ENCODE data around the gene FAM20A. TPM values are rescaled to one million over a fixed set of nuclear protein-coding genes. Genes with fewer than 3 reads are reported as not detected.

Gene FAM20A
- total and polyA plus RNA-seq, 2 of the 8 experiments (the other 6 are each of a cell fraction or from before 2014, with no cell fraction given) = 3.6 to 11.9 TPM

DNA sequence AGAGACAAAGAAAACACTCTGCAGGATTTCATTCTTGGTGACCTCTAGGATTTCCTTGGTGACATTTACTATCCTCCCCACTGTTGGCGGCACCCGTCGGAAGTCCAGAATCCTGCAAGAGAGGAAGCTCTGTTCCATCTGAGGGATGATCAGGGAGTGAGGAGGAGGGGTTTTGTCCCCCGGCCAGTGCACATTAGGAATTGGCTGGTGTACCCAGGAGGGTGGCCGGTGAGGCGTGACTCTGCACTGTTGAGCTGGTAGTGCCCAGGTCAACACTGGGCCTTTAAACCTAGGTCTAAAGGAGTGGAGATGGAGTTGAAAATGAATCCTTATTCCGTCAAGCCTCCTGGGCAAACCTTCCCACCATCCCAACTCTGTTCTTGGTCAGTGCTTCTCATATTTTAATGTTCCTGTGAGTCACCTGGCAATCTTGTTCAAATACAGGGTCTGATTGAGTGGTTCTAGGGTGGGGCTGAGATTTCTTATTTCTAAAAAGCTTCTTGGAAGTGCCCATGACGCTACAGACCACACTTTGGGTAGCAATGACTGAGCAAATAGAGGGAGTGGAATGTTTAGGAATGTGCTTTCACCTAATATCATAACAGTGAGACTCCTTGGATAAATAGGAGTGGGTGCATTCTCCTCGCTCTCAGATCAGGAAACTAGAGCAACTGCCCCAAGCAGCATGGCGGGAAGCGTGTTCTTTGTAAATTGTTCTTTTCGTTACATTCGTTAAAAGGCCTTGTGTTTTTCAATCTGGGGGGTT lies 58.3 kb downstream of the FAM20A start:
- no peak overlapping the region for H2BK20ac ChIP-seq (ENCODE audit: low read length)
- CTCF ChIA-PET (ENCODE audit: partially characterized antibody) = interaction anchor here (0.9 to 1.8 kb wide), 4 partner anchors 9 to 59 kb away, joined by 3 to 5 read pairs (median 4); no protein-coding TSS in a partner anchor
- H3K23me2 ChIP-seq (ENCODE audit: low read depth, low read length) = no peaks in the 10 kb centered on the region
- no peak overlapping the region for H3K4ac ChIP-seq (replicated peaks; ENCODE audit: insufficient read length, low read depth, low read length)
- no peak overlapping the region for H3K4me3 ChIP-seq (ENCODE audit: extremely low read depth in 1 of 4, insufficient read depth in 2 of 4, low read depth in 3 of 4, low read length in 4 of 4)
- H2BK120ac ChIP-seq (replicated peaks; ENCODE audit: low read depth, low read length) = no peak overlapping the region
- H2AK5ac ChIP-seq (ENCODE audit: low read depth, low read length) = no peak overlapping the region
- H4K20me1 ChIP-seq (replicated peaks in 1 of 2; ENCODE audit: control insufficient read depth in 1 of 2, insufficient read depth in 2 of 2, low read length in 2 of 2) = peaks cover 0 to 2% of the 10 kb centered on the region in 2 experiments
- no peak overlapping the region for H2BK15ac ChIP-seq (ENCODE audit: low read length)
- no peaks in the 10 kb centered on the region for H3K27me3 ChIP-seq (replicated peaks in 1 of 4; ENCODE audit: control insufficient read depth in 3 of 4, extremely low read depth in 1 of 4, insufficient read depth in 3 of 4, low read length in 3 of 4)
- H3K79me2 ChIP-seq (ENCODE audit: control insufficient read depth in 1 of 2, insufficient read depth in 2 of 2, low read length in 2 of 2) = no peaks in the 10 kb centered on the region
- no peaks in the 10 kb centered on the region for H3K4me1 ChIP-seq (replicated peaks in 1 of 4; ENCODE audit: control insufficient read depth in 3 of 4, insufficient read depth in 4 of 4, low read length in 3 of 4)
- no peak overlapping the region for H2AFZ ChIP-seq (ENCODE audit: low read length)
- no peak overlapping the region for H3K4me2 ChIP-seq (ENCODE audit: insufficient read depth in 1 of 2, low read depth in 2 of 2, low read length in 2 of 2)
- no peak for DNase-seq (ENCODE audit: low read depth in 1 of 2, low spot score in 2 of 2)
- no peak overlapping the region for H2BK5ac ChIP-seq (ENCODE audit: low read depth, low read length)
- H3K9me3 ChIP-seq (ENCODE audit: insufficient read depth in 2 of 2, low read depth in 1 of 2, low read length in 1 of 2) = no peaks in the 10 kb centered on the region
- H3K23ac ChIP-seq (ENCODE audit: insufficient read length) = no peak overlapping the region
- no peak for FAIRE-seq
- POLR2A ChIA-PET (ENCODE audit: partially characterized antibody) = interaction anchor here (1.0 kb wide), 1 partner anchor 49 kb away, joined by 4 read pairs; no protein-coding TSS in a partner anchor
- no peak overlapping the region for H3K27ac ChIP-seq (ENCODE audit: low read depth, low read length)
- no peak overlapping the region for H4K8ac ChIP-seq (ENCODE audit: extremely low read depth, insufficient read depth, low read length)
- no peak overlapping the region for H4K5ac ChIP-seq (ENCODE audit: insufficient read length, low read depth, low read length)
- H3K56ac ChIP-seq (replicated peaks; ENCODE audit: insufficient read length, low read depth, low read length) = no peak overlapping the region
- 94% methylated on average over 13 of the region's 13 CpGs; no CpG with 5 or more reads in 1 of the 2 experiments for WGBS, 2 experiments (ENCODE audit: extremely low coverage in 1 of 2, insufficient coverage in 1 of 2, insufficient read length in 1 of 2, insufficient replicate concordance in 2 of 2, low coverage in 1 of 2, low lambda C conversion rate in 2 of 2, missing lambda C conversion rate in 1 of 2)
- no peak overlapping the region for H3K18ac ChIP-seq (ENCODE audit: extremely low read depth, low read length)
- H2BK12ac ChIP-seq (ENCODE audit: low read depth, low read length) = no peak overlapping the region
- no peak overlapping the region for H3K14ac ChIP-seq (ENCODE audit: insufficient read length)
- H4K91ac ChIP-seq (replicated peaks; ENCODE audit: insufficient read length, low read length) = no peak overlapping the region
- no peaks in the 10 kb centered on the region for H3K79me1 ChIP-seq (ENCODE audit: low read depth, low read length)
- no peak overlapping the region for H3K9ac ChIP-seq (replicated peaks in 1 of 4; ENCODE audit: extremely low read depth in 1 of 4, low read depth in 3 of 4, low read length in 3 of 4)
- H3K36me3 ChIP-seq (ENCODE audit: control insufficient read depth in 2 of 4, insufficient read depth in 4 of 4, low read length in 3 of 4) = peaks cover 3 to 51% (median 11%) of the 10 kb centered on the region in 4 experiments; a peak in 4 of 8 replicates
- TF ChIP-seq, protein P1, sequence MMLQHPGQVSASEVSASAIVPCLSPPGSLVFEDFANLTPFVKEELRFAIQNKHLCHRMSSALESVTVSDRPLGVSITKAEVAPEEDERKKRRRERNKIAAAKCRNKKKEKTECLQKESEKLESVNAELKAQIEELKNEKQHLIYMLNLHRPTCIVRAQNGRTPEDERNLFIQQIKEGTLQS (IDR thresholded peaks at IDR 0.05; ENCODE audit: insufficient read depth, low read depth, low read length) = no peak
- TF ChIP-seq TCF12 (IDR thresholded peaks at IDR 0.05; ENCODE audit: low read depth, low read length) (no peak), SIN3A (conservative IDR thresholded peaks at IDR 0.05 in 1 of 2, IDR thresholded peaks at IDR 0.05 in 1 of 2; ENCODE audit: low read depth in 1 of 2, low read length in 2 of 2) (no peak), RBBP5 (IDR thresholded peaks at IDR 0.05; ENCODE audit: borderline replicate concordance, low read depth, low read length) (no peak), NANOG (IDR thresholded peaks at IDR 0.05; ENCODE audit: insufficient read depth, low read depth, low read length, poor library complexity, severe bottlenecking) (no peak), RNF2 (IDR thresholded peaks at IDR 0.05; ENCODE audit: borderline replicate concordance, low read depth, low read length, missing control alignments, poor library complexity, severe bottlenecking) (no peak), EP300 (IDR thresholded peaks at IDR 0.05; ENCODE audit: borderline replicate concordance in 1 of 2, low read depth in 2 of 2, low read length in 2 of 2) (no peak), KDM1A (IDR thresholded peaks at IDR 0.05; ENCODE audit: borderline replicate concordance, low read length) (no peak)
